H1 (cell line): ENCODE measurements around the gene C3orf38. TPM values are rescaled to one million over a fixed set of nuclear protein-coding genes. Genes with fewer than 3 reads are reported as not detected.

ENCODE experiments used
- CTCF ChIA-PET: fragments of 300-600 bp; sonication (Branson Sonifier 250); formaldehyde crosslinking; loops from one replicate; lab custom pipeline; 2021; ENCODE audit not compliant: partially characterized antibody; lab: Charles Lee
- POLR2A ChIA-PET: fragments of 300-600 bp; sonication (Branson Sonifier 250); formaldehyde crosslinking; loops from one replicate; lab custom pipeline; 2021; ENCODE audit warnings: inconsistent platforms; ENCODE audit not compliant: partially characterized antibody; lab: Charles Lee
- DNase-seq, 2 experiments: peaks; one replicate each; pipeline versions ENCODE4 v3.0.0 to v3.0.0-alpha.2; 2010 to 2022; ENCODE audit warnings: low spot score in 2 of 2, low read depth in 1 of 2, mixed read lengths in 1 of 2
- FAIRE-seq: peaks from 2 replicates; lab custom pipeline; 2011; peaks lifted over from hg19 to GRCh38; lab: Jason Lieb, UNC
- H2AFZ ChIP-seq: 2 replicates; pipeline ENCODE4 v1.8.1; 2012; ENCODE audit warnings: low read length, inconsistent platforms
- H2AK5ac ChIP-seq: 2 replicates; pipeline ENCODE4 v1.6.1; 2013; ENCODE audit warnings: low read depth, low read length
- H2BK120ac ChIP-seq: replicated peaks from 2 replicates; pipeline ENCODE3; 2013; ENCODE audit warnings: low read depth, low read length, inconsistent platforms
- H2BK12ac ChIP-seq: 2 replicates; pipeline ENCODE4 v1.6.1; 2013; ENCODE audit warnings: low read depth, low read length
- H2BK15ac ChIP-seq: 2 replicates; pipeline ENCODE4 v1.6.1; 2013; ENCODE audit warnings: low read length
- H2BK20ac ChIP-seq: 2 replicates; pipeline ENCODE4 v1.6.1; 2013; ENCODE audit warnings: low read length
- H2BK5ac ChIP-seq: 2 replicates; pipeline ENCODE4 v1.6.1; 2013; ENCODE audit warnings: low read depth, low read length
- H3K14ac ChIP-seq: 2 replicates; pipeline ENCODE4 v1.6.1; 2013; ENCODE audit warnings: inconsistent platforms; ENCODE audit not compliant: insufficient read length
- H3K18ac ChIP-seq: 2 replicates; pipeline ENCODE4 v1.6.1; 2013; ENCODE audit warnings: low read length; ENCODE audit errors: extremely low read depth
- H3K23ac ChIP-seq: 2 replicates; pipeline ENCODE4 v1.6.1; 2013; ENCODE audit warnings: inconsistent platforms; ENCODE audit not compliant: insufficient read length
- H3K23me2 ChIP-seq: 2 replicates; pipeline ENCODE4 v1.6.1; 2013; ENCODE audit warnings: low read depth, low read length
- H3K27ac ChIP-seq: 2 replicates; pipeline ENCODE4 v1.6.1; 2011; ENCODE audit warnings: low read depth, low read length, inconsistent platforms
- H3K27me3 ChIP-seq, 4 experiments: replicated peaks in 1 of 4; 1 replicate in 1 of 4; 2 replicates in 3 of 4; pipeline versions ENCODE4 v1.6.1 to v1.8.1; 2011 to 2013; ENCODE audit warnings: low read length in 3 of 4, mild to moderate bottlenecking in 3 of 4, inconsistent platforms in 2 of 4, mixed read lengths in 2 of 4, moderate library complexity in 1 of 4; ENCODE audit not compliant: control insufficient read depth in 3 of 4, insufficient read depth in 3 of 4; ENCODE audit errors: extremely low read depth in 1 of 4
- H3K36me3 ChIP-seq, 4 experiments: 2 replicates each; pipeline versions ENCODE4 v1.6.1 to v1.8.1; 2011 to 2013; ENCODE audit warnings: mild to moderate bottlenecking in 4 of 4, low read length in 3 of 4, moderate library complexity in 2 of 4, control low read depth in 1 of 4, inconsistent platforms in 1 of 4; ENCODE audit not compliant: insufficient read depth in 4 of 4, control insufficient read depth in 2 of 4
- H3K4ac ChIP-seq: replicated peaks from 2 replicates; pipeline ENCODE3; 2013; ENCODE audit warnings: low read length, low read depth, mixed read lengths, inconsistent platforms; ENCODE audit not compliant: insufficient read length
- H3K4me1 ChIP-seq, 4 experiments: replicated peaks in 1 of 4; 1 replicate in 1 of 4; 2 replicates in 3 of 4; pipeline versions ENCODE4 v1.6.1 to v1.8.1; 2011 to 2013; ENCODE audit warnings: low read length in 3 of 4, inconsistent platforms in 2 of 4, mixed read lengths in 1 of 4; ENCODE audit not compliant: insufficient read depth in 4 of 4, control insufficient read depth in 3 of 4
- H3K4me2 ChIP-seq, 2 experiments: 2 replicates each; pipeline versions ENCODE4 v1.6.1 to v1.8.1; 2011 to 2013; ENCODE audit warnings: low read depth in 2 of 2, low read length in 2 of 2, control low read depth in 1 of 2, inconsistent platforms in 1 of 2, mild to moderate bottlenecking in 1 of 2; ENCODE audit not compliant: insufficient read depth in 1 of 2
- H3K4me3 ChIP-seq, 4 experiments: fragments of 200-600, 300-600 bp in 1 of 4; sonication (generic), shearing (Covaris generic), sonication (Bioruptor Twin) in 1 of 4; 2 replicates each; pipeline versions ENCODE4 v1.5.1 to v1.8.1; 2011 to 2016; ENCODE audit warnings: low read length in 4 of 4, low read depth in 3 of 4, control low read depth in 2 of 4, inconsistent platforms in 2 of 4, mild to moderate bottlenecking in 2 of 4, mixed read lengths in 1 of 4, moderate library complexity in 1 of 4; ENCODE audit not compliant: insufficient read depth in 2 of 4; ENCODE audit errors: extremely low read depth in 1 of 4
- H3K56ac ChIP-seq: replicated peaks from 2 replicates; pipeline ENCODE3; 2013; ENCODE audit warnings: low read depth, mild to moderate bottlenecking, mixed read lengths, low read length, inconsistent platforms; ENCODE audit not compliant: insufficient read length
- H3K79me1 ChIP-seq: 2 replicates; pipeline ENCODE4 v1.6.1; 2013; ENCODE audit warnings: low read depth, low read length, control low read depth
- H3K79me2 ChIP-seq, 2 experiments: 2 replicates each; pipeline versions ENCODE4 v1.6.1 to v1.8.1; 2012 to 2013; ENCODE audit warnings: low read length in 2 of 2, mild to moderate bottlenecking in 2 of 2, inconsistent platforms in 1 of 2; ENCODE audit not compliant: insufficient read depth in 2 of 2, control insufficient read depth in 1 of 2
- H3K9ac ChIP-seq, 4 experiments: replicated peaks in 1 of 4; 1 replicate in 1 of 4; 2 replicates in 3 of 4; pipeline versions ENCODE4 v1.6.1 to v1.8.1; 2011 to 2013; ENCODE audit warnings: low read depth in 3 of 4, low read length in 3 of 4, control low read depth in 2 of 4, mild to moderate bottlenecking in 2 of 4, moderate library complexity in 2 of 4, inconsistent platforms in 1 of 4; ENCODE audit errors: extremely low read depth in 1 of 4
- H3K9me3 ChIP-seq, 2 experiments: 2 replicates each; pipeline versions ENCODE4 v1.6.1 to v1.8.1; 2012 to 2013; ENCODE audit warnings: mild to moderate bottlenecking in 2 of 2, moderate library complexity in 2 of 2, control low read depth in 1 of 2, inconsistent platforms in 1 of 2, low read depth in 1 of 2, low read length in 1 of 2, mixed read lengths in 1 of 2; ENCODE audit not compliant: insufficient read depth in 2 of 2
- H4K20me1 ChIP-seq, 2 experiments: replicated peaks in 1 of 2; 2 replicates each; pipeline versions ENCODE3 to v1.8.1; 2011 to 2013; ENCODE audit warnings: inconsistent platforms in 2 of 2, low read length in 2 of 2, mild to moderate bottlenecking in 1 of 2; ENCODE audit not compliant: insufficient read depth in 2 of 2, control insufficient read depth in 1 of 2
- H4K5ac ChIP-seq: 2 replicates; pipeline ENCODE4 v1.6.1; 2013; ENCODE audit warnings: low read length, low read depth, mixed read lengths, inconsistent platforms; ENCODE audit not compliant: insufficient read length
- H4K8ac ChIP-seq: 2 replicates; pipeline ENCODE4 v1.8.0; 2013; ENCODE audit warnings: mild to moderate bottlenecking, moderate library complexity, low read length, inconsistent platforms; ENCODE audit not compliant: insufficient read depth; ENCODE audit errors: extremely low read depth
- H4K91ac ChIP-seq: replicated peaks from 2 replicates; pipeline ENCODE3; 2013; ENCODE audit warnings: low read length, mixed read lengths, inconsistent platforms; ENCODE audit not compliant: insufficient read length
- ASH2L ChIP-seq: fragments of 200-600, 300-600 bp; sonication (generic); IDR thresholded peaks from one replicate; pipeline ENCODE4 v1.7.1; 2017; ENCODE audit warnings: low read length
- CBX8 ChIP-seq: fragments of 300-800, 300-1000 bp; sonication (generic); IDR thresholded peaks from 2 replicates; pipeline ENCODE4 v1.7.1; 2016; ENCODE audit warnings: low read depth, low read length, borderline replicate concordance
- JUND ChIP-seq: IDR thresholded peaks from 2 replicates; pipeline ENCODE4 v1.6.1; 2011; ENCODE audit warnings: mild to moderate bottlenecking, improper control_type of control experiment, low read length
- POU5F1 ChIP-seq: IDR thresholded peaks from 2 replicates; pipeline ENCODE4 v1.6.1; 2011; ENCODE audit warnings: low read depth, mild to moderate bottlenecking, low read length, moderate library complexity
- RXRA ChIP-seq: IDR thresholded peaks from 2 replicates; pipeline ENCODE4 v1.6.1; 2011; ENCODE audit warnings: low read depth, mild to moderate bottlenecking, low read length, moderate library complexity; ENCODE audit not compliant: insufficient read depth
- SP4 ChIP-seq: IDR thresholded peaks from 2 replicates; pipeline ENCODE4 v1.6.1; 2012; ENCODE audit warnings: low read length, inconsistent platforms
- WGBS, 2 experiments: shearing (Covaris generic) in 1 of 2; methylation state at CpG; one replicate each; pipeline versions ENCODE4 v1.1.6 to v1.1.7; 2013 to 2015; ENCODE audit warnings: low lambda C conversion rate in 2 of 2, mixed read lengths in 2 of 2, inconsistent platforms in 1 of 2, low coverage in 1 of 2, missing lambda C conversion rate in 1 of 2; ENCODE audit not compliant: insufficient replicate concordance in 2 of 2, insufficient coverage in 1 of 2, insufficient read length in 1 of 2; ENCODE audit errors: extremely low coverage in 1 of 2, missing lambda C conversion rate in 1 of 2; 5-methylcytosine and 5-hydroxymethylcytosine counted together
- polyA plus RNA-seq, 7 experiments: library from polyadenylated mRNA; depleted of rRNA in 3 of 7; stranded (reverse) in 5 of 7; unstranded in 2 of 7; fragments of >200 nt in 5 of 7; fragments of 200-250 nt in 2 of 7; gene quantifications; 1 replicate in 5 of 7; 2 replicates in 1 of 7; 4 replicates in 1 of 7; pipeline versions ENCODE4 v1.2.1 to v1.2.3, GENCODE V29; 2011 to 2013; ENCODE audit warnings: missing spikeins in 2 of 7, mixed read lengths in 2 of 7
- total RNA-seq: library from RNA; stranded (reverse); fragmentation: NEBNext Ultra II Directional; extraction: Animal tissue kit (Norgen Biotek cat#: 25700); gene quantifications from 2 replicates; pipeline ENCODE4 v1.2.1, GENCODE V29; 2021

C3orf38 gene
- total and polyA plus RNA-seq, 2 of the 8 experiments (the other 6 are each of a cell fraction or from before 2014, with no cell fraction given), result 8.6 to 32.1 TPM

DNA sequence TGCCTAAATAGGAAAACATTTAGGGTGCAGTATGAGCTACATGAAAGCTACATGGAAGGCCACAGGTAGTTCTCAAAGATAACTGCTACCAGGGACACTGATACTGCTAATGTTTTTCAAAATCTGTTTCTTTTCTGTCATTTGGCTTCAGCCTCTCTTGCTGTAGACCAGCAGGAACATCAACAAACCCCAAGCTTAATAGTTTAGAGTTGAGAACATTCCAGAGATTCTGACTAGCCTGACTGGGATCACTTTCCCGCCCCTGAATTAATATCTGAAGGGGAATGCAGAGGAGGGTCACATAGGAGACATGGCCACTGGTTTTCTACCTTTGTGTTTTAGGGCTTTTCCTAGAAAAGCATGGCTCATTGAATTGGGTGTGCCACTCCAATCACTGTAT is 16.9 kb upstream of the C3orf38 start:
- no peak overlapping the region for H3K4ac ChIP-seq
- DNase-seq (no peak), FAIRE-seq (no peak)
- H2BK15ac ChIP-seq, result no peak overlapping the region
- no peak overlapping the region for H3K23ac ChIP-seq
- H3K56ac ChIP-seq, result no peak overlapping the region
- POLR2A ChIA-PET, result interaction anchor here (4.5 kb wide), 1 partner anchor 17 kb away, joined by 19 read pairs; the partner anchor contains the start of gene C3orf38
- H4K8ac ChIP-seq, result no peak overlapping the region
- no peak overlapping the region for H2BK5ac ChIP-seq
- H3K9ac ChIP-seq, result no peak overlapping the region
- no peaks in the 10 kb centered on the region for H4K20me1 ChIP-seq
- H4K91ac ChIP-seq, result no peak overlapping the region
- no peak overlapping the region for H2AK5ac ChIP-seq
- H3K36me3 ChIP-seq, result peaks cover 0 to 21% (median 0%) of the 10 kb centered on the region in 4 experiments; a peak in 2 of 8 replicates
- no peaks in the 10 kb centered on the region for H3K27me3 ChIP-seq
- 94% methylated on average over 1 of the region's 1 CpG; no CpG with 5 or more reads in 1 of the 2 experiments for WGBS, 2 experiments
- no peak overlapping the region for H3K27ac ChIP-seq
- H4K5ac ChIP-seq, result no peak overlapping the region
- no peak overlapping the region for H2BK12ac ChIP-seq
- no peak overlapping the region for H2BK20ac ChIP-seq
- no peaks in the 10 kb centered on the region for H3K4me1 ChIP-seq
- TF ChIP-seq ASH2L, result no peak
- TF ChIP-seq JUND, result no peak
- TF ChIP-seq POU5F1, result no peak
- TF ChIP-seq CBX8, result no peak
- TF ChIP-seq RXRA, result no peak
- no peak for TF ChIP-seq SP4
- no peaks in the 10 kb centered on the region for H3K79me1 ChIP-seq
- H3K79me2 ChIP-seq, result no peaks in the 10 kb centered on the region
- H2BK120ac ChIP-seq, result no peak overlapping the region
- no peaks in the 10 kb centered on the region for H3K9me3 ChIP-seq
- H3K14ac ChIP-seq, result no peak overlapping the region
- no peak overlapping the region for H3K18ac ChIP-seq
- H3K4me3 ChIP-seq, result no peak overlapping the region
- no peak overlapping the region for H2AFZ ChIP-seq
- CTCF ChIA-PET, result interaction anchor here (0.9 to 1.6 kb wide), 5 partner anchors 10 to 47 kb away, joined by 3 read pairs; no protein-coding TSS in a partner anchor
- no peaks in the 10 kb centered on the region for H3K23me2 ChIP-seq
- H3K4me2 ChIP-seq, result no peak overlapping the region
